B cell (primary cell): ENCODE data around the gene PPP1R13B. TPM values are rescaled to one million over a fixed set of nuclear protein-coding genes. Genes with fewer than 3 reads are reported as not detected.

Source experiments
- ATAC-seq: fragments of 200-7000 bp; cut with Tn5 transposase; one replicate; pipeline ENCODE4 v1.10.0; 2021; ENCODE audit warnings: low read depth, mild to moderate bottlenecking, moderate number of reproducible peaks, moderate library complexity
- CTCF ChIA-PET: fragments of 350-600 bp; sonication (Branson Sonifier 250); formaldehyde crosslinking; loops from one replicate; lab custom pipeline; 2021; ENCODE audit warnings: antibody characterized with exemption, inconsistent platforms; lab: Charles Lee
- POLR2A ChIA-PET: fragments of 350-600 bp; sonication (Branson Sonifier 250); formaldehyde crosslinking; loops from one replicate; lab custom pipeline; 2021; ENCODE audit warnings: antibody characterized with exemption; lab: Charles Lee
- DNase-seq: peaks from one replicate; pipeline ENCODE4 v3.0.0; 2013
- H2AFZ ChIP-seq: 2 replicates; pipeline ENCODE4 v1.6.1; 2012; ENCODE audit warnings: mild to moderate bottlenecking, low read depth, low read length; ENCODE audit not compliant: insufficient read depth, poor library complexity, severe bottlenecking
- H3K27ac ChIP-seq, 2 donors: 1 replicate in 1 of 2; 2 replicates in 1 of 2; pipeline ENCODE4 v1.5.1; 2012 to 2013; ENCODE audit warnings: low read length in 2 of 2, mild to moderate bottlenecking in 2 of 2, moderate library complexity in 1 of 2
- H3K27me3 ChIP-seq, 4 experiments: fragments of 200-600 bp in 1 of 4; sonication (generic) in 1 of 4; replicated peaks in 1 of 4; 1 replicate in 2 of 4; 2 replicates in 2 of 4; pipeline versions ENCODE4 v1.6.1 to v1.7.0; 2013 to 2016; ENCODE audit warnings: low read length in 3 of 4, mild to moderate bottlenecking in 2 of 4, mixed read lengths in 1 of 4, moderate library complexity in 1 of 4; ENCODE audit not compliant: insufficient read depth in 4 of 4, control insufficient read depth in 3 of 4; ENCODE audit errors: control extremely low read depth in 1 of 4
- H3K36me3 ChIP-seq, 2 experiments: replicated peaks in 1 of 2; 1 replicate in 1 of 2; 2 replicates in 1 of 2; pipeline versions ENCODE4 v1.6.1 to v1.7.1; 2013; ENCODE audit warnings: low read length in 1 of 2; ENCODE audit not compliant: insufficient read depth in 2 of 2, control insufficient read depth in 1 of 2; ENCODE audit errors: control extremely low read depth in 1 of 2, extremely low read depth in 1 of 2
- H3K4me1 ChIP-seq, 2 donors: fragments of 200-600 bp in 1 of 2; sonication (generic) in 1 of 2; 1 replicate in 1 of 2; 2 replicates in 1 of 2; pipeline versions ENCODE4 v1.5.1 to v1.6.1; 2013 to 2017; ENCODE audit warnings: low read length in 2 of 2; ENCODE audit not compliant: control insufficient read depth in 2 of 2, insufficient read depth in 2 of 2
- H3K4me2 ChIP-seq: replicated peaks from 2 replicates; pipeline ENCODE3; 2012; ENCODE audit warnings: mild to moderate bottlenecking, low read depth, low read length; ENCODE audit not compliant: poor library complexity, severe bottlenecking
- H3K4me3 ChIP-seq, 5 experiments: fragments of 200-600 bp in 1 of 5; sonication (generic) in 1 of 5; 1 replicate in 3 of 5; 2 replicates in 2 of 5; pipeline versions ENCODE4 v1.5.1 to v1.7.0; 2011 to 2016; ENCODE audit warnings: low read length in 4 of 5, mild to moderate bottlenecking in 4 of 5, low read depth in 2 of 5, control low read depth in 1 of 5, moderate library complexity in 1 of 5; ENCODE audit not compliant: insufficient read depth in 1 of 5; ENCODE audit errors: control extremely low read depth in 1 of 5, extremely low read depth in 1 of 5
- H3K79me2 ChIP-seq: fragments of 200-600 bp; sonication (generic); one replicate; pipeline ENCODE4 v1.6.0; 2016; ENCODE audit warnings: low read length; ENCODE audit not compliant: control insufficient read depth, insufficient read depth
- H3K9ac ChIP-seq: fragments of 200-600 bp; sonication (generic); 2 replicates; pipeline ENCODE4 v1.6.1; 2017; ENCODE audit warnings: mild to moderate bottlenecking, low read length, moderate library complexity
- H3K9me3 ChIP-seq, 3 donors: one replicate each; pipeline versions ENCODE4 v1.6.1 to v1.7.1; 2013; ENCODE audit warnings: low read length in 2 of 3; ENCODE audit not compliant: control insufficient read depth in 2 of 3, insufficient read depth in 1 of 3; ENCODE audit errors: control extremely low read depth in 1 of 3
- H4K20me1 ChIP-seq: 2 replicates; pipeline ENCODE4 v1.6.0; 2012; ENCODE audit warnings: mild to moderate bottlenecking, low read length; ENCODE audit not compliant: insufficient read depth, control insufficient read depth, poor library complexity, severe bottlenecking
- H3K27ac Mint-ChIP-seq: one replicate; pipeline ENCODE4 v1.8.0; 2021; ENCODE audit warnings: mixed read lengths
- H3K27me3 Mint-ChIP-seq: one replicate; pipeline ENCODE4 v1.8.0; 2021; ENCODE audit warnings: mixed read lengths
- H3K4me1 Mint-ChIP-seq: one replicate; pipeline ENCODE4 v1.8.0; 2021; ENCODE audit warnings: mixed read lengths
- H3K4me3 Mint-ChIP-seq: one replicate; pipeline ENCODE4 v1.8.0; 2021; ENCODE audit warnings: mixed read lengths
- H3K9me3 Mint-ChIP-seq: one replicate; pipeline ENCODE4 v1.8.0; 2022; ENCODE audit warnings: mixed read lengths; ENCODE audit not compliant: insufficient read depth
- EZH2 ChIP-seq: IDR thresholded peaks from 2 replicates; pipeline ENCODE4 v1.6.1; 2012; ENCODE audit warnings: borderline replicate concordance, low read depth, mild to moderate bottlenecking, moderate library complexity, low read length; ENCODE audit not compliant: insufficient read depth, poor library complexity, severe bottlenecking
- WGBS: methylation state at CpG from one replicate; pipeline ENCODE4 v1.1.5; 2013; ENCODE audit warnings: missing lambda C conversion rate; ENCODE audit not compliant: insufficient coverage; 5-methylcytosine and 5-hydroxymethylcytosine counted together
- intact Hi-C: fragments of 100-400 bp; cut with micrococcal nuclease; formaldehyde crosslinking; loops from one replicate; pipeline ENCODE4 v1.10.0; 2022
- polyA plus RNA-seq: library from polyadenylated mRNA; depleted of rRNA; stranded (reverse); fragments of >200 nt; gene quantifications from 2 replicates; pipeline ENCODE4 v1.2.3, GENCODE V29; 2012
- total RNA-seq, 2 donors: library from RNA; stranded (reverse); fragments of 120-200 nt in 1 of 2; gene quantifications; 1 replicate in 1 of 2; 2 replicates in 1 of 2; pipeline versions ENCODE4 v1.2.3 to v1.2.4, GENCODE V29; 2013 to 2022
- TF ChIP-seq, protein P1 (sequence below): fragments of 200-600 bp; IDR thresholded peaks from one replicate; pipeline ENCODE4 v1.8.0; 2022; ENCODE audit warnings: antibody characterized with exemption, mild to moderate bottlenecking

The PPP1R13B gene
- total and polyA plus RNA-seq, 2 donors (not counting 1 experiment from before 2014, with no cell fraction given) = 10.1 to 27.7 TPM

DNA sequence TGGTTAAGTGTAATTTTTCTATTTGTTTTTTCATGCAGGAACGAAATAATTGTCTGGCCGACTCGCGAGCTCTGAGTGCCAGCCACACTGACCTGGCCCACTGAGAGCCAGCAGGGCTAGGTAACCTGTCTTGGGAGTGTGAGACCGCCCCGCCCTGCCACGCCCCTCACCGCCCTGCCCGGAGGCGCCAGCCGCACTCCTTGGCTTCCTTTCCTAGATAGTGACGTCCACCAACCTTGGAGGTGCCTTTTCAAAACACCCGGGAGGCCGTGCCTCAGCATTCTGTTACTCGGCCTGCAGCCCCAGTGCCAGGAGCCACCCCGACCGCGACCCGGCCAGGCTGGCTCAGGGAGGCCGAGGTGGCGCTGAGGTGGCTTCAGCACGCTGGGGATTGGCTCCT lies 153.9 kb downstream of the PPP1R13B start:
- Mint-ChIP-seq H3K4me3 (no peak overlapping the region), H3K9me3 (no peaks in the 10 kb centered on the region), H3K27me3 (no peaks in the 10 kb centered on the region), H3K4me1 (peaks cover 69% of the 10 kb centered on the region), H3K27ac (peak overlapping the region; percentile 68)
- no peak overlapping the region for H3K27ac ChIP-seq
- no peak for DNase-seq
- H3K4me2 ChIP-seq = no peak overlapping the region
- ChIA-PET POLR2A (no interaction called here), CTCF (no interaction called here)
- no peak overlapping the region for H3K4me3 ChIP-seq
- intact Hi-C loops = no loop called here
- peaks cover 6% of the 10 kb centered on the region for H3K79me2 ChIP-seq
- ATAC-seq = no peak
- H3K27me3 ChIP-seq = no peaks in the 10 kb centered on the region
- 98% methylated on average over 22 of the region's 22 CpGs for WGBS
- H3K9ac ChIP-seq = no peak overlapping the region
- H4K20me1 ChIP-seq = peaks cover 25% of the 10 kb centered on the region
- peaks cover 53 to 64% of the 10 kb centered on the region in 2 donors for H3K4me1 ChIP-seq
- H2AFZ ChIP-seq = no peak overlapping the region
- TF ChIP-seq EZH2 = no peak
- TF ChIP-seq, protein P1, sequence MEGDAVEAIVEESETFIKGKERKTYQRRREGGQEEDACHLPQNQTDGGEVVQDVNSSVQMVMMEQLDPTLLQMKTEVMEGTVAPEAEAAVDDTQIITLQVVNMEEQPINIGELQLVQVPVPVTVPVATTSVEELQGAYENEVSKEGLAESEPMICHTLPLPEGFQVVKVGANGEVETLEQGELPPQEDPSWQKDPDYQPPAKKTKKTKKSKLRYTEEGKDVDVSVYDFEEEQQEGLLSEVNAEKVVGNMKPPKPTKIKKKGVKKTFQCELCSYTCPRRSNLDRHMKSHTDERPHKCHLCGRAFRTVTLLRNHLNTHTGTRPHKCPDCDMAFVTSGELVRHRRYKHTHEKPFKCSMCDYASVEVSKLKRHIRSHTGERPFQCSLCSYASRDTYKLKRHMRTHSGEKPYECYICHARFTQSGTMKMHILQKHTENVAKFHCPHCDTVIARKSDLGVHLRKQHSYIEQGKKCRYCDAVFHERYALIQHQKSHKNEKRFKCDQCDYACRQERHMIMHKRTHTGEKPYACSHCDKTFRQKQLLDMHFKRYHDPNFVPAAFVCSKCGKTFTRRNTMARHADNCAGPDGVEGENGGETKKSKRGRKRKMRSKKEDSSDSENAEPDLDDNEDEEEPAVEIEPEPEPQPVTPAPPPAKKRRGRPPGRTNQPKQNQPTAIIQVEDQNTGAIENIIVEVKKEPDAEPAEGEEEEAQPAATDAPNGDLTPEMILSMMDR = no peak
- H3K36me3 ChIP-seq = peaks cover 0 to 29% of the 10 kb centered on the region in 2 experiments
- H3K9me3 ChIP-seq = no peaks in the 10 kb centered on the region

DNA sequence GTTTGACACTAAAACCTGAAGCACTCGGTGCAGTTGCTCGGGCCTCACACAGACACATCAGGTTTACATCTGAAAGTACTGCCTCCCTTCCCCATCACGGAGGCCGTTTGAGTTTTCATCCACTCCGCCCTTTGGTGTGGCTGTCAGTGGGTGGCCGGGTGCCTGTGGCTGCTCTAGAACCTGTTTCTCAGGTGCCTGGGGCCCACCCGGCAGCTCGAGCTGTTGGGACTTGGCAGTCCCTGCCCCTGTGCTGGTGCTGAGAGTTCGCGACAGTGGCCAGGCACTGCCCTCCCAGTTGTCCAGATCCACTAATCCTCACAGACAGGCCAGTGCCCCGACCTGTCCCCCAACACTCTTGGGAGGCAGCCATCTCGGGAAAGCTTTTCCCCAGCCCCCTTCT lies 154.5 kb downstream of the PPP1R13B start:
- WGBS = 91% methylated on average over 8 of the region's 12 CpGs
- TF ChIP-seq, protein P1 = no peak
- CTCF ChIA-PET = no interaction called here
- H3K36me3 ChIP-seq = peaks cover 0 to 30% of the 10 kb centered on the region in 2 experiments
- H3K4me3 ChIP-seq = no peak overlapping the region
- no peak overlapping the region for H3K4me2 ChIP-seq
- ATAC-seq (no peak), DNase-seq (peak; percentile 12)
- no peaks in the 10 kb centered on the region for H3K9me3 ChIP-seq
- peaks cover 52 to 62% of the 10 kb centered on the region in 2 donors for H3K4me1 ChIP-seq
- H3K27ac Mint-ChIP-seq = peak overlapping the region; percentile 68
- no peak overlapping the region for H2AFZ ChIP-seq
- POLR2A ChIA-PET = interaction anchor here (0.6 kb wide), 1 partner anchor 1095 kb away, joined by 4 read pairs; no protein-coding TSS in a partner anchor
- H3K4me1 Mint-ChIP-seq = peaks cover 65% of the 10 kb centered on the region
- H3K27me3 ChIP-seq = no peaks in the 10 kb centered on the region
- no peak overlapping the region for H3K4me3 Mint-ChIP-seq
- no peaks in the 10 kb centered on the region for H3K9me3 Mint-ChIP-seq
- H3K9ac ChIP-seq = no peak overlapping the region
- no peaks in the 10 kb centered on the region for H3K27me3 Mint-ChIP-seq
- peaks cover 19% of the 10 kb centered on the region for H4K20me1 ChIP-seq
- peaks cover 8% of the 10 kb centered on the region for H3K79me2 ChIP-seq
- peak overlapping the region in 1 of 2 donors; percentile 79 for H3K27ac ChIP-seq
- intact Hi-C loops = no loop called here
